HG03060 (cell line): ENCODE results near the gene RELCH.

ENCODE experiments used
- ATAC-seq: cut with Tn5 transposase; IDR thresholded peaks from one replicate; pipeline ENCODE4 v1.9.1; 2021; ENCODE audit warnings: low read depth, moderate number of reproducible peaks; ENCODE audit not compliant: unreplicated experiment

Gene RELCH

GRCh38 chr18:62318228-62319180 is 131.4 kb downstream of the RELCH start:
- no peak for ATAC-seq

GRCh38 chr18:62321201-62321600 is 134.1 kb downstream of the RELCH start:
- no peak for ATAC-seq

- no peak for ATAC-seq
Measured at GRCh38 chr18:62323483-62324180, 136.6 kb downstream of the RELCH start.

- no peak for ATAC-seq
Measured at GRCh38 chr18:62324181-62324828, 137.2 kb downstream of the RELCH start.

- ATAC-seq = no peak
Measured at GRCh38 chr18:62324917-62325805, 138.1 kb downstream of the RELCH start, which contains the start of gene TNFRSF11A. Gene TNFRSF11A, plus strand, starts transcription at chr18:62325310. Its CDS starts 43 bp downstream, at chr18:62325353.

- no peak for ATAC-seq
Measured at GRCh38 chr18:62325806-62326645, 139.0 kb downstream of the RELCH start.

GRCh38 chr18:62326646-62327348 is 139.7 kb downstream of the RELCH start:
- no peak for ATAC-seq

GRCh38 chr18:62327977-62328376 is 140.9 kb downstream of the RELCH start:
- ATAC-seq = no peak

- no peak for ATAC-seq
Measured at GRCh38 chr18:62328586-62329525, 141.8 kb downstream of the RELCH start.

- no peak for ATAC-seq
Measured at GRCh38 chr18:62329691-62330454, 142.8 kb downstream of the RELCH start.

- no peak for ATAC-seq
Measured at GRCh38 chr18:62330650-62331049, 143.6 kb downstream of the RELCH start.

- ATAC-seq = no peak
Measured at GRCh38 chr18:62331581-62332356, 144.7 kb downstream of the RELCH start.

GRCh38 chr18:62332431-62332830 is 145.4 kb downstream of the RELCH start:
- ATAC-seq = no peak

GRCh38 chr18:62332964-62333695 is 146.1 kb downstream of the RELCH start:
- ATAC-seq = no peak

GRCh38 chr18:62334120-62334519 is 147.1 kb downstream of the RELCH start:
- no peak for ATAC-seq
